ENCODE data around the gene DDC.

DNA sequence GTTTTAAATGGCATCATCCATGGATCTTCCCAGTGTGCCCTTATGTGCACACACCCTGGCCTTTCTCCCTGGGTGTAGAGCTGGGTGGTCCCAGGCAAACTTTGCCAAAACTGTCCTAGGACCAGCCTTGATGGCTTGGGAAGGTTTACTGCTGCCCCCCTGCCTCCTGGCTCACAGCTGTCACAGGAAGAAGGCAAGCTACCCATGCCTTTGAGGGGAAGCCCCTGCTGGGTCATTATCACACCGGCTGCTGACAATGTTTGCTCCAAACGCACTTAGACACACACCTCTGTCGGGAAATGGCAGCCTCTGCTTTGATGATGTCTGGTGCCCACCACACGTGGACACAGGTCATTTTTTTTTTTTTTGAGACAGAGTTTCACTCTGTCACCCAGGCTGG, 89.9 kb downstream of the DDC start:
- no peak for TF ChIP-seq EP300 (IDR thresholded peaks at IDR 0.05)
- TF ChIP-seq, protein P1, sequence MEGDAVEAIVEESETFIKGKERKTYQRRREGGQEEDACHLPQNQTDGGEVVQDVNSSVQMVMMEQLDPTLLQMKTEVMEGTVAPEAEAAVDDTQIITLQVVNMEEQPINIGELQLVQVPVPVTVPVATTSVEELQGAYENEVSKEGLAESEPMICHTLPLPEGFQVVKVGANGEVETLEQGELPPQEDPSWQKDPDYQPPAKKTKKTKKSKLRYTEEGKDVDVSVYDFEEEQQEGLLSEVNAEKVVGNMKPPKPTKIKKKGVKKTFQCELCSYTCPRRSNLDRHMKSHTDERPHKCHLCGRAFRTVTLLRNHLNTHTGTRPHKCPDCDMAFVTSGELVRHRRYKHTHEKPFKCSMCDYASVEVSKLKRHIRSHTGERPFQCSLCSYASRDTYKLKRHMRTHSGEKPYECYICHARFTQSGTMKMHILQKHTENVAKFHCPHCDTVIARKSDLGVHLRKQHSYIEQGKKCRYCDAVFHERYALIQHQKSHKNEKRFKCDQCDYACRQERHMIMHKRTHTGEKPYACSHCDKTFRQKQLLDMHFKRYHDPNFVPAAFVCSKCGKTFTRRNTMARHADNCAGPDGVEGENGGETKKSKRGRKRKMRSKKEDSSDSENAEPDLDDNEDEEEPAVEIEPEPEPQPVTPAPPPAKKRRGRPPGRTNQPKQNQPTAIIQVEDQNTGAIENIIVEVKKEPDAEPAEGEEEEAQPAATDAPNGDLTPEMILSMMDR (IDR thresholded peaks at IDR 0.05), result no peak

All from sigmoid colon (tissue), 4 donors.